DOHH2 (cell line): ENCODE results near the gene SIK3.

Source experiments
- H3F3A ChIP-seq: fragments of 200-600 bp; sonication (generic), shearing (Covaris generic); 2 replicates; pipeline ENCODE4 v1.6.0; 2016; ENCODE audit warnings: antibody characterized with exemption, mild to moderate bottlenecking; ENCODE audit not compliant: control insufficient read depth, insufficient read depth
- H3K27ac ChIP-seq: fragments of 200-600 bp; sonication (generic); 2 replicates; pipeline ENCODE4 v1.5.1; 2014; ENCODE audit warnings: low read depth, mild to moderate bottlenecking, low read length, moderate library complexity
- H3K27me3 ChIP-seq: fragments of 200-600 bp; sonication (generic); 2 replicates; pipeline ENCODE4 v1.6.1; 2014; ENCODE audit warnings: mild to moderate bottlenecking, low read length, mixed read lengths; ENCODE audit not compliant: control insufficient read depth
- H3K36me3 ChIP-seq: fragments of 200-600 bp; sonication (generic); 2 replicates; pipeline ENCODE4 v1.6.1; 2014; ENCODE audit warnings: mild to moderate bottlenecking, low read length, moderate library complexity, mixed read lengths; ENCODE audit not compliant: control insufficient read depth
- H3K4me1 ChIP-seq: fragments of 200-600 bp; sonication (generic); 2 replicates; pipeline ENCODE4 v1.6.1; 2014; ENCODE audit warnings: mild to moderate bottlenecking, low read length, mixed read lengths; ENCODE audit not compliant: control insufficient read depth
- H3K4me2 ChIP-seq: fragments of 200-600 bp; sonication (generic); 2 replicates; pipeline ENCODE4 v1.6.0; 2014; ENCODE audit warnings: mild to moderate bottlenecking, low read length, moderate library complexity
- H3K4me3 ChIP-seq: fragments of 200-600 bp; sonication (generic); 2 replicates; pipeline ENCODE4 v1.5.1; 2014; ENCODE audit warnings: mild to moderate bottlenecking, low read length, mixed read lengths
- H3K79me2 ChIP-seq: fragments of 200-600 bp; sonication (generic); 2 replicates; pipeline ENCODE4 v1.6.1; 2014; ENCODE audit warnings: mild to moderate bottlenecking, low read length, mixed read lengths; ENCODE audit not compliant: control insufficient read depth
- H3K9me2 ChIP-seq: fragments of 200-600 bp; sonication (generic); replicated peaks from 2 replicates; pipeline ENCODE4 v1.6.1; 2014; ENCODE audit warnings: mild to moderate bottlenecking, low read length, mixed read lengths; ENCODE audit not compliant: control insufficient read depth
- H3K9me3 ChIP-seq: fragments of 200-600 bp; sonication (generic); 2 replicates; pipeline ENCODE4 v1.6.1; 2014; ENCODE audit warnings: antibody characterized with exemption, low read length, mixed read lengths; ENCODE audit not compliant: control insufficient read depth, insufficient read depth
- H4K20me1 ChIP-seq: fragments of 200-600 bp; sonication (generic); 2 replicates; pipeline ENCODE4 v1.6.0; 2014; ENCODE audit warnings: low read depth, mild to moderate bottlenecking, antibody characterized with exemption, low read length, moderate library complexity; ENCODE audit not compliant: control insufficient read depth, insufficient read depth
- CTCF ChIP-seq: fragments of 200-600 bp; sonication (generic); IDR thresholded peaks from one replicate; pipeline ENCODE4 v1.5.1; 2014; ENCODE audit warnings: antibody characterized with exemption, mild to moderate bottlenecking, low read depth, low read length; ENCODE audit not compliant: poor library complexity, severe bottlenecking
- EZH2phosphoT487 ChIP-seq: fragments of 200-600 bp; sonication (generic); IDR thresholded peaks from 2 replicates; pipeline ENCODE4 v1.6.1; 2017; ENCODE audit warnings: borderline replicate concordance, mild to moderate bottlenecking, antibody characterized with exemption, low read length, moderate library complexity, mixed read lengths

SIK3 gene

GRCh38 chr11:116814502-116814901 is 283.7 kb downstream of the SIK3 start:
- no peaks in the 10 kb centered on the region for H3K36me3 ChIP-seq
- H3K4me1 ChIP-seq = no peaks in the 10 kb centered on the region
- H3K9me3 ChIP-seq = no peaks in the 10 kb centered on the region
- H3K79me2 ChIP-seq = no peaks in the 10 kb centered on the region
- H3K4me3 ChIP-seq = no peak overlapping the region
- H4K20me1 ChIP-seq = no peaks in the 10 kb centered on the region
- no peaks in the 10 kb centered on the region for H3K9me2 ChIP-seq
- no peak overlapping the region for H3K27ac ChIP-seq
- H3F3A ChIP-seq = no peaks in the 10 kb centered on the region
- H3K27me3 ChIP-seq = peaks cover 8% of the 10 kb centered on the region
- H3K4me2 ChIP-seq = no peak overlapping the region
- TF ChIP-seq CTCF = no peak
- TF ChIP-seq EZH2phosphoT487 = no peak

GRCh38 chr11:116813781-116814471 is 284.3 kb downstream of the SIK3 start:
- Histone ChIP-seq H3K36me3 (no peaks in the 10 kb centered on the region), H3F3A (no peaks in the 10 kb centered on the region), H3K4me3 (no peak overlapping the region), H3K4me1 (no peaks in the 10 kb centered on the region), H3K9me2 (no peaks in the 10 kb centered on the region), H3K4me2 (no peak overlapping the region), H3K27me3 (peaks cover 10% of the 10 kb centered on the region), H4K20me1 (no peaks in the 10 kb centered on the region), H3K79me2 (no peaks in the 10 kb centered on the region), H3K27ac (no peak overlapping the region), H3K9me3 (no peaks in the 10 kb centered on the region)
- TF ChIP-seq EZH2phosphoT487 (no peak), CTCF (no peak)

GRCh38 chr11:116813170-116813569 is 285.1 kb downstream of the SIK3 start:
- H3K36me3 ChIP-seq = no peaks in the 10 kb centered on the region
- no peaks in the 10 kb centered on the region for H3F3A ChIP-seq

More at GRCh38 chr11:116813170-116813569, 285.1 kb downstream of the SIK3 start:
- Histone ChIP-seq H3K4me3 (no peak overlapping the region), H3K79me2 (no peaks in the 10 kb centered on the region), H3K4me1 (no peaks in the 10 kb centered on the region), H3K27ac (no peak overlapping the region), H4K20me1 (no peaks in the 10 kb centered on the region), H3K9me3 (no peaks in the 10 kb centered on the region), H3K9me2 (no peaks in the 10 kb centered on the region), H3K4me2 (no peak overlapping the region), H3K27me3 (peaks cover 12% of the 10 kb centered on the region)
- TF ChIP-seq CTCF = no peak
- TF ChIP-seq EZH2phosphoT487 = no peak
